GM06990 (cell line): ENCODE data around the gene CCDC187.

Source experiments
- DNase-seq: peaks from one replicate; pipeline ENCODE4 v3.0.0-alpha.2; 2011; ENCODE audit not compliant: insufficient read length; ENCODE audit errors: extremely low read depth
- H3K27me3 ChIP-seq: replicated peaks from 2 replicates; pipeline ENCODE4 v1.6.0; 2011; ENCODE audit warnings: low read length; ENCODE audit not compliant: control insufficient read depth, insufficient read depth
- H3K36me3 ChIP-seq: 2 replicates; pipeline ENCODE4 v1.5.1; 2011; ENCODE audit warnings: low read length; ENCODE audit not compliant: control insufficient read depth, insufficient read depth
- H3K4me3 ChIP-seq: replicated peaks from 2 replicates; pipeline ENCODE4 v1.5.1; 2011; ENCODE audit warnings: low read depth, mild to moderate bottlenecking, control low read depth, low read length
- CTCF ChIP-seq: IDR thresholded peaks from 2 replicates; pipeline ENCODE4 v1.5.1; 2011; ENCODE audit warnings: low read length, control low read depth, mild to moderate bottlenecking, inconsistent platforms; ENCODE audit not compliant: insufficient read depth, poor library complexity, severe bottlenecking

Gene CCDC187

GRCh38 chr9:136307215-136307750 lies 3.4 kb upstream of the CCDC187 start:
- Histone ChIP-seq H3K4me3 (no peak overlapping the region), H3K36me3 (no peaks in the 10 kb centered on the region), H3K27me3 (no peaks in the 10 kb centered on the region)
- no peak for DNase-seq
- no peak for TF ChIP-seq CTCF

- H3K36me3 ChIP-seq: no peaks in the 10 kb centered on the region
- TF ChIP-seq CTCF: no peak
- H3K27me3 ChIP-seq: no peaks in the 10 kb centered on the region
- DNase-seq: no peak
- no peak overlapping the region for H3K4me3 ChIP-seq
Observed at GRCh38 chr9:136306211-136307208, 2.6 kb upstream of the CCDC187 start.

- Histone ChIP-seq H3K4me3 (no peak overlapping the region), H3K27me3 (no peaks in the 10 kb centered on the region), H3K36me3 (no peaks in the 10 kb centered on the region)
- TF ChIP-seq CTCF: no peak
- DNase-seq: no peak
Observed at GRCh38 chr9:136305804-136306203, 1.9 kb upstream of the CCDC187 start.

GRCh38 chr9:136304981-136305380 lies 1.1 kb upstream of the CCDC187 start:
- no peak for DNase-seq
- Histone ChIP-seq H3K4me3 (no peak overlapping the region), H3K36me3 (no peaks in the 10 kb centered on the region), H3K27me3 (no peaks in the 10 kb centered on the region)
- TF ChIP-seq CTCF: no peak

- H3K27me3 ChIP-seq: no peaks in the 10 kb centered on the region
- no peak for TF ChIP-seq CTCF
- no peaks in the 10 kb centered on the region for H3K36me3 ChIP-seq
- H3K4me3 ChIP-seq: no peak overlapping the region
- DNase-seq: no peak
Observed at GRCh38 chr9:136304456-136304855, 562 bp upstream of the CCDC187 start.
